DOHH2 (cell line): ENCODE data around the gene HMGCLL1.

Experiments used
- EZH2phosphoT487 ChIP-seq: fragments of 200-600 bp; sonication (generic); IDR thresholded peaks from 2 replicates; pipeline ENCODE4 v1.6.1; 2017; ENCODE audit warnings: borderline replicate concordance, mild to moderate bottlenecking, antibody characterized with exemption, low read length, moderate library complexity, mixed read lengths
- TF ChIP-seq, protein P1 (sequence below): fragments of 200-600 bp; sonication (generic); IDR thresholded peaks from one replicate; pipeline ENCODE4 v1.5.1; 2014; ENCODE audit warnings: antibody characterized with exemption, mild to moderate bottlenecking, low read depth, low read length; ENCODE audit not compliant: poor library complexity, severe bottlenecking

DNA sequence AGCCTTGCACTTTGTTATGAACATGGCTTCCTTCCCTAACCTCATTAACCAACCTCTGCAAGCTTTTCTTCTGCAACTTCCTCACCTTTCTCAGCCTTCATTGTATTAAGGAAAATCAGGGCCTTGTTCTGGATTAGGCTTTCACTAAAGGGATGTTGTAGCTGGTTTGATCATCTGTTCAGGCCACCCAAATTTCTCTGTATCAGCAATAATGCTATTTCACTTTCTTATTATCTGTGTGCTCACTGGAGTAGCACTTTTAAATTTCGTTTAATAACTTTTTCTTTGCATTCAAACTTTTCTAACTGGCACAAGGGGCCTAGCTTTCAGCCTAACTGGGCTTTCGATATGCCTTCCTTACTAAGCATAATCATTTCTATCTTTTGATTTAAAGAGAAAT, 155.1 kb downstream of the HMGCLL1 start:
- TF ChIP-seq, protein P1, sequence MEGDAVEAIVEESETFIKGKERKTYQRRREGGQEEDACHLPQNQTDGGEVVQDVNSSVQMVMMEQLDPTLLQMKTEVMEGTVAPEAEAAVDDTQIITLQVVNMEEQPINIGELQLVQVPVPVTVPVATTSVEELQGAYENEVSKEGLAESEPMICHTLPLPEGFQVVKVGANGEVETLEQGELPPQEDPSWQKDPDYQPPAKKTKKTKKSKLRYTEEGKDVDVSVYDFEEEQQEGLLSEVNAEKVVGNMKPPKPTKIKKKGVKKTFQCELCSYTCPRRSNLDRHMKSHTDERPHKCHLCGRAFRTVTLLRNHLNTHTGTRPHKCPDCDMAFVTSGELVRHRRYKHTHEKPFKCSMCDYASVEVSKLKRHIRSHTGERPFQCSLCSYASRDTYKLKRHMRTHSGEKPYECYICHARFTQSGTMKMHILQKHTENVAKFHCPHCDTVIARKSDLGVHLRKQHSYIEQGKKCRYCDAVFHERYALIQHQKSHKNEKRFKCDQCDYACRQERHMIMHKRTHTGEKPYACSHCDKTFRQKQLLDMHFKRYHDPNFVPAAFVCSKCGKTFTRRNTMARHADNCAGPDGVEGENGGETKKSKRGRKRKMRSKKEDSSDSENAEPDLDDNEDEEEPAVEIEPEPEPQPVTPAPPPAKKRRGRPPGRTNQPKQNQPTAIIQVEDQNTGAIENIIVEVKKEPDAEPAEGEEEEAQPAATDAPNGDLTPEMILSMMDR: no peak
- TF ChIP-seq EZH2phosphoT487: no peak
